GM12864 (cell line): Measurements from ENCODE around the gene REEP5.

Experiments
- DNase-seq: peaks from one replicate; pipeline ENCODE4 v3.0.0-alpha.2; 2011; ENCODE audit warnings: low read depth
- H3K4me3 ChIP-seq: 2 replicates; pipeline ENCODE4 v1.5.1; 2011; ENCODE audit warnings: mild to moderate bottlenecking, low read depth, low read length, control low read depth
- TF ChIP-seq, protein P1 (sequence below): IDR thresholded peaks from 2 replicates; pipeline ENCODE4 v1.5.1; 2011; ENCODE audit warnings: low read depth, mild to moderate bottlenecking, moderate library complexity, low read length, control low read depth, inconsistent platforms; ENCODE audit errors: missing control alignments

Gene REEP5

DNA sequence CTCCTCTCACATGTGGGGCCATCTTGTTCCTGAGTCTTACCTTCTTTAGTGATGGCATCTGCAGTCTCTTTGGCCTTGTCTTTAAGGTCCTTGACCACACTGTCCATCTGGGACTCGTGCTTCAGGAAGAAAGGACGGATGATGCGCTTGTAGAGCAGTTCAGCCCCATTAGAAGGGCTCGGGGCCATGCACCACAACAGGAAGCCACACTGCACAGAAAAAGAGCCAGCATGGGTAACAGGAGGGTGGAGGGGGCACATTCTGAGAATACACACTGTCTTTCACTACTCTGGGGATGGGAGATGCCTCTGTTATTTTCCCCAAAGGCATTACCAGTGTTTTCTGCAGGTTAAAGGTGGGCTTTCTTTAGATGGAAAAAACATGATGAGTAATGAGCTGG lies 35.1 kb downstream of the REEP5 start:
- TF ChIP-seq, protein P1, sequence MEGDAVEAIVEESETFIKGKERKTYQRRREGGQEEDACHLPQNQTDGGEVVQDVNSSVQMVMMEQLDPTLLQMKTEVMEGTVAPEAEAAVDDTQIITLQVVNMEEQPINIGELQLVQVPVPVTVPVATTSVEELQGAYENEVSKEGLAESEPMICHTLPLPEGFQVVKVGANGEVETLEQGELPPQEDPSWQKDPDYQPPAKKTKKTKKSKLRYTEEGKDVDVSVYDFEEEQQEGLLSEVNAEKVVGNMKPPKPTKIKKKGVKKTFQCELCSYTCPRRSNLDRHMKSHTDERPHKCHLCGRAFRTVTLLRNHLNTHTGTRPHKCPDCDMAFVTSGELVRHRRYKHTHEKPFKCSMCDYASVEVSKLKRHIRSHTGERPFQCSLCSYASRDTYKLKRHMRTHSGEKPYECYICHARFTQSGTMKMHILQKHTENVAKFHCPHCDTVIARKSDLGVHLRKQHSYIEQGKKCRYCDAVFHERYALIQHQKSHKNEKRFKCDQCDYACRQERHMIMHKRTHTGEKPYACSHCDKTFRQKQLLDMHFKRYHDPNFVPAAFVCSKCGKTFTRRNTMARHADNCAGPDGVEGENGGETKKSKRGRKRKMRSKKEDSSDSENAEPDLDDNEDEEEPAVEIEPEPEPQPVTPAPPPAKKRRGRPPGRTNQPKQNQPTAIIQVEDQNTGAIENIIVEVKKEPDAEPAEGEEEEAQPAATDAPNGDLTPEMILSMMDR, result no peak
- no peak overlapping the region for H3K4me3 ChIP-seq
- no peak for DNase-seq

DNA sequence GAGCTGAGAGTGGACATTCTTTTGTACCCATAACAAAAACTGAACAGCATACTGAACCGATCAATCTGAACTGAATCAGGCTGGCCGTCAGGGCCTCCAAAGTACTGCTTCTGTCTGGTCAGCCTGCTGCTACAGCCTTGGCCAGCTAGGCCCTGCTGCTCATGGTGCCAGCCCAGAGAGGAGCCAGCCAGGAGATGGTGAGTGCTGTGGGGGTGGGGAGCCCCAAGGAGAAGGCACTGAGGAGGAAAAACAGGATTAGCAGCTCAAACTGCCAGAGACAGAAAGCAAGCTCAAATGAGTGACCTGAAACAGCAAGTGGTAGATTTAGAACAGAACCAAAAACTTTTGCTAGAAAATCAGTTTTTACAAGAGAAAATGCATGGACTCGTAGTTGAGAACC lies 37.0 kb downstream of the REEP5 start:
- no peak for DNase-seq
- TF ChIP-seq, protein P1, result no peak
- H3K4me3 ChIP-seq, result no peak overlapping the region

DNA sequence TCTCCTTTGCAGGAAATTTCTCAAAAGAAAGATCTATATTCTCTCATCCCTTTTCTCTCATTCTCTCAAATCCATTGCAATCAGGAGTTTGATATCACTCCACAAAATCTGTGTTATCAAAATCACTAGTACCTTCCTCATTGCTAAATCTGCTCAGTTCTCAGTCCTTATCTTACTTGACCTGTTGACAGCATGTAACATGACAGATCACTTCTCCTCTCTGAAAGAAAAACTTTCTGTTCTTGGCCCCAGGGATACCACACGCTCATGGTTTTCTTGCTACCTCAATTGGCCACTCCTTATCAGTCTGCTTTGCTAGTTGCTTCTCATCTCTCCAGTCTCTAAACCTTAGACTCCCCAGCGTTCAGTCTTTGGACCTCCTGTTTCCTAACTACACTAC lies 38.8 kb downstream of the REEP5 start:
- DNase-seq, result no peak
- H3K4me3 ChIP-seq, result no peak overlapping the region
- TF ChIP-seq, protein P1, result no peak

DNA sequence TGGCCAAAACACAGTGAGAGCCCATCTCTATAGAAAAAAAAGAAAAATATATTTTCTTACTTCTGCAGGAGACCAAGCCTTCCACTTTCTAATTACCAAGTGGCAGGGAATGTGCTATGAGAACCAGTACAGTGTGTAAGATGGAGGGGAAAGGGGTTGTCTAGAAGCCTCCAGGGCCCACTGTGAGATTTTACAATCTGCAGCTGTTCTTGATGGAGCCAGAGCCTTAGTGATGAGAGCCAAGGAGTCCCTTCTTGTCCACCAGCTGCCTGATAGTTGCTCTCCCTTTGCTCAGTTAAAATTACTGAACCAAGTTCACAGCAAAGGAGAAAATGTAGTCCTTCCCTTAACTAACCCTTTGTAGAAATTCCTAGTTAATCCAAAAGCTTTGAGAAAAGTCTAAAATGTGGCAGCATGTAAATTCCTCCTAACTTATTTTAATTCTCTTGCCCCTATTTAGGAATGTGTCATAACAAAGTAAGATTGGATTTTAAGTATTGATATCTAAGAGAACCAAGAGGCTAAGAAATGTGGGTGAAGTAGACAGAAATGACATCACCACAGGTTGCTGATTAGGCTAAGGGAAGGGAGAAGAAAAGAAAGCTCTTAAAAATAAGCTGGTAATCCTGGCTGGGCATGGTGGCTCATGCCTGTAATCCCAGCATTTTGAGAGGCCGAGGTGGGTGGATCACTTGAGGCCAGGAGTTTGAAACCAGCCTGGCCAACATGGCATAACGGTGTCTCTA lies 41.6 kb downstream of the REEP5 start:
- H3K4me3 ChIP-seq, result no peak overlapping the region
- TF ChIP-seq, protein P1, result no peak
- DNase-seq, result no peak

DNA sequence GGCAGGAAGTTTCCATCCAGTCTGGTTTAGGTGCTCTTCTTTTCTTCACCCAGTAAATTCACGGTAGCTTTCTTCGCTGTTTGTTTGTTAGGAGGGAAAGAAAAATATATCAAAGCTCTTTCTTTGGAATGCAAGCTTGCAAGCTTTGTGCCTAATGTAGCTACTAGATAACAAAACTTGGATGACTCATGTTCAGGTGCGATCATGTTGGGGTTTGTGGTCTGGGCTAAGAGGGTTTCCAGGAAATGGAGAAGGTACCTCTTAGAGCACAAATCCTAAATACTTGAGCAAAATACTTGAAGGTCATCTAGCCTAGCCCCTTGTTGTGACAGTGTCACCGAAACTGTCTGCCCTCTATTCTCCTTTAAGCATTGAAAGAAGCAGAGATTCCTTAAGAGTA lies 43.3 kb downstream of the REEP5 start:
- no peak for DNase-seq
- TF ChIP-seq, protein P1, result no peak
- no peak overlapping the region for H3K4me3 ChIP-seq

DNA sequence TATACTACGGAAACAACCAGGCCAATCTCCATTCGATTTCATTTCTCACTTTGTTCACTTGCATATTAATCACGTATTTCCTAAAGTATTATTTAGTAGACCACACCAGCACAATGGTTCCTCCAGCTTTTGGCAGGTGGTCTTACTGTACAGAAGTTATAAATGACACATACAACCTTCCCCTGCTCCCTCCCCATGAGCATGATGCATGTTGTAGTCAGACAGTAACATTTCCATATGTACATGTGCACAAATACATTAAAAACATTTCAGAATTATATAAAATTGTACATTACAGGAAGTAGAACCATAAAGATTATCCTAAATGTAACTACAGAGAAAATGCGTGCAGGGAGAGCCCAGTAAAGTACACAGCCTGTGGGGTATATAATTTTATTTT lies 43.9 kb downstream of the REEP5 start:
- no peak overlapping the region for H3K4me3 ChIP-seq
- no peak for DNase-seq
- TF ChIP-seq, protein P1, result no peak

DNA sequence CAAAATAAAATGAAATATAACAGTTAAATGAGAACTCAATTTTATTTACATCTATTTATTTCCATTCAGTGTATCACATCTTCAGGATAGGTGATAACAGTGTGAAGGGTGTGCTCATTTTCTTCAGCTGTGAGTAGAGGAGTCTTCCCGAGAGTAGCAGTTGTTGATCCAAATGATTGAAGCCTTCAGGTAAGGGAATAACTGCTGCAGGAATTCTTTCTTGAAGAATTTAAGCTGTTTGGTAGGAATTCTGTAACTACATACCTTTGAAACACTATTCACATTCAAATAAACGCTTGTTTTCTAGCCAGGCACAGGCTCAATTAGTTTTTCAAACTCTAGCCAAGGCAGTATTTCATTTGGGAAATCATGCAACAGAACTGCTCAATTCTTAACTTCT lies 45.7 kb downstream of the REEP5 start:
- TF ChIP-seq, protein P1, result no peak
- no peak overlapping the region for H3K4me3 ChIP-seq
- no peak for DNase-seq
